ENCODE results near the gene AGBL1. TPM values are rescaled to one million over a fixed set of nuclear protein-coding genes. Genes with fewer than 3 reads are reported as not detected.

The AGBL1 gene
- total and polyA plus RNA-seq, 4 donors = 0.08 to 147 (median 4.7) TPM

DNA sequence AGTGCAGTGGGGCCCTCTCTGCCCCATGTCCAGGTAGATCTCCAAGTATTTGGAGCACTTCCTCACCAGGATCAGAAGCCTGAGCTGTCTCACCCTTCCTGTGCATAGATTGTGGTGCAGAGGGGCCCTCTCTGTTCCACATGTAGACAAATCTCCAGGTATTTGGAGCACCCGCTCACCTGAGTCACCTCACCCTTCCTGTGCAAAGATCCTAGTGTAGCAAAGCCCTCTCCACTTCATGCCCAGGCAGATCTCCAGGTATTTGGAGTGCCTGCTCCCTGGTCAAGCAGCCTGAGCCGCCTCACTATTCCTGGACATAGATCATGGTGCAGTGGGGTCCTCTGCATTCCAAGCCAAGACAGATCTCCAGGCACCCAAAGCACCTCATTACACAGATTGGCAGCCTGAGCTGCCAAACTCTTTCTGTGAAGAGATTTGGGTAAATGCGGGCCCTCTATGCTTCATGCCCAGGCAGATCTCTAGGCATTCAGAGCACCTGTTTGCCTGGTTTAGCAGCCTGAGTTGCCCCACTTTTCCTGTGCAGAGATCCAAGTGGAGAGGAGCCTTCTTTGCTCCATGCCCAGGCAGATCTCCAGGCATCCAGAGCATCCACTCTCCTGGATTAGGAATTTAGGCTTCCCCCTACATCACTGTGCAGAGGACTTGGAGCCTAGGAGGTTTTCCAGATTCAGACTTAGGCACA lies 249.8 kb downstream of the AGBL1 start:
- Histone ChIP-seq H3K36me3 (ENCODE audit: control insufficient read depth in 4 of 4, insufficient read depth in 4 of 4, low read length in 4 of 4) (no peaks in the 10 kb centered on the region), H3K4me3 (no peak overlapping the region), H3K9me3 (ENCODE audit: control insufficient read depth in 4 of 4, insufficient read depth in 3 of 4, low read length in 3 of 4) (peaks cover 0 to 18% (median 6%) of the 10 kb centered on the region in 4 donors), H3K9ac (ENCODE audit: insufficient read depth in 1 of 2, low read length in 2 of 2) (no peak overlapping the region), H3K27me3 (ENCODE audit: control insufficient read depth in 3 of 3, insufficient read depth in 3 of 3, low read length in 2 of 3) (no peaks in the 10 kb centered on the region), H3K4me1 (ENCODE audit: control insufficient read depth in 5 of 5, insufficient read depth in 5 of 5, low read length in 5 of 5) (no peaks in the 10 kb centered on the region), H3K27ac (ENCODE audit: low read depth in 1 of 2, low read length in 1 of 2) (no peak overlapping the region)
- DNase-seq (no peak), ATAC-seq (ENCODE audit: insufficient read depth, low FRiP score) (no peak)
- TF ChIP-seq, protein P1, sequence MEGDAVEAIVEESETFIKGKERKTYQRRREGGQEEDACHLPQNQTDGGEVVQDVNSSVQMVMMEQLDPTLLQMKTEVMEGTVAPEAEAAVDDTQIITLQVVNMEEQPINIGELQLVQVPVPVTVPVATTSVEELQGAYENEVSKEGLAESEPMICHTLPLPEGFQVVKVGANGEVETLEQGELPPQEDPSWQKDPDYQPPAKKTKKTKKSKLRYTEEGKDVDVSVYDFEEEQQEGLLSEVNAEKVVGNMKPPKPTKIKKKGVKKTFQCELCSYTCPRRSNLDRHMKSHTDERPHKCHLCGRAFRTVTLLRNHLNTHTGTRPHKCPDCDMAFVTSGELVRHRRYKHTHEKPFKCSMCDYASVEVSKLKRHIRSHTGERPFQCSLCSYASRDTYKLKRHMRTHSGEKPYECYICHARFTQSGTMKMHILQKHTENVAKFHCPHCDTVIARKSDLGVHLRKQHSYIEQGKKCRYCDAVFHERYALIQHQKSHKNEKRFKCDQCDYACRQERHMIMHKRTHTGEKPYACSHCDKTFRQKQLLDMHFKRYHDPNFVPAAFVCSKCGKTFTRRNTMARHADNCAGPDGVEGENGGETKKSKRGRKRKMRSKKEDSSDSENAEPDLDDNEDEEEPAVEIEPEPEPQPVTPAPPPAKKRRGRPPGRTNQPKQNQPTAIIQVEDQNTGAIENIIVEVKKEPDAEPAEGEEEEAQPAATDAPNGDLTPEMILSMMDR (IDR thresholded peaks at IDR 0.05; ENCODE audit: control extremely low read depth, extremely low read depth) = no peak
- WGBS, 2 donors = 92 to 94% methylated on average over 3 of the region's 3 CpGs

DNA sequence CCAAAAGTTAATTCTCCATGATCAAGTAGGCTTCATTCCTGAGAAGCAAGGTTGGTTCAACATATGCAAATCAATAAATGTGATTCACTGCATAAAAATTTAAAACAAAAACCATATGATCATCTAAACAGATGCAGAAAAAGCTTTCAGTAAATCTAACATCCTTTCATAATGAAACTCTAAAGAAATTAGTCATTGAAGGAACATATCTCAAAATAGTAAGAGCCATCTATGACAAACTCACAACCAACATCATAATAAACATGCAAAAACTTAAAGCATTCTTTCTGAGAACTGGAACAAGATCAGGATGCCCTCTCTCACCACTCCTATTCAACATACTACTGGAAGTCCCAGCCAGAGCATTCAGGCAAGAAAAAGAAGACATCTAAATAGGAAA lies 254.1 kb downstream of the AGBL1 start:
- TF ChIP-seq, protein P1 (IDR thresholded peaks at IDR 0.05; ENCODE audit: control extremely low read depth, extremely low read depth) = no peak
- Histone ChIP-seq H3K27me3 (ENCODE audit: control insufficient read depth in 3 of 3, insufficient read depth in 3 of 3, low read length in 2 of 3) (no peaks in the 10 kb centered on the region), H3K4me3 (no peak overlapping the region), H3K4me1 (ENCODE audit: control insufficient read depth in 5 of 5, insufficient read depth in 5 of 5, low read length in 5 of 5) (no peaks in the 10 kb centered on the region), H3K9ac (ENCODE audit: insufficient read depth in 1 of 2, low read length in 2 of 2) (no peak overlapping the region), H3K9me3 (ENCODE audit: control insufficient read depth in 4 of 4, insufficient read depth in 3 of 4, low read length in 3 of 4) (peaks cover 0 to 14% (median 5%) of the 10 kb centered on the region in 4 donors), H3K36me3 (ENCODE audit: control insufficient read depth in 4 of 4, insufficient read depth in 4 of 4, low read length in 4 of 4) (no peaks in the 10 kb centered on the region), H3K27ac (ENCODE audit: low read depth in 1 of 2, low read length in 1 of 2) (no peak overlapping the region)
- DNase-seq (no peak), ATAC-seq (ENCODE audit: insufficient read depth, low FRiP score) (no peak)

DNA sequence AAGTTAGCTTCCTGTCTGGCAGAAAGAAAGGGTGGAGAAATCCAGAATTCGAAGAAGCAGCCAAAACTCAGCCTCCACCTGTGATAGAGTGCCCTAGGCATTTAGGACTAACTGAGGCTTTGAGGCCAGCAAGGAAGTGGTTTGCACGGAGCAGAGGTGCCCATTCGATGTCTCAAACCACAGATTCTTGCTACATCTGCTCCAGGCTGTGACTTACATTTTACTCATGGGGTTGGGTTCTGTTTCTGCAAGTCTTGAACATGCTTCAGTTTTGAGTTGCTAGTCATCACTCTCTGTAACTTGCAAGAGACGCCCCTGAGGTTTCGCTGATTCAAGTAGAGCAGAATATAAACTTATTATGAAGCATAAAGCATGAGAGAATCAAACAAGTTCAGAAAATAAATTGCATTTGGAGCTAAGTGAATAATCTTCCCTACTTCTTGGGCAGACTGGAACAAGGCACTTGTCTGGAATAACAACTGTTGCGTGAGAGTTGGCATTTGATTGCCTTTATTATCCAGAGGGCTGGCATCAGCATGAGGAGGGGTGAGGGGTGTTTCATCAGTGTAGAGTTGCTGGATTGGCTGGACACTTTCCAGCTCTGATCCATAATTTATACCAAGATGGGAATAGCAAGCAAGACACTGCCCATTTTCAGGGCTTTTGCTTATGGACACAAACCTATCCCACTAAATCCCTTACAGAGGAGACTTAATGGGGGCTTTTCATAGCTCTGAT lies 256.5 kb downstream of the AGBL1 start:
- Histone ChIP-seq H3K9ac (ENCODE audit: insufficient read depth in 1 of 2, low read length in 2 of 2) (no peak overlapping the region), H3K9me3 (ENCODE audit: control insufficient read depth in 4 of 4, insufficient read depth in 3 of 4, low read length in 3 of 4) (peaks cover 0 to 5% (median 0%) of the 10 kb centered on the region in 4 donors), H3K27ac (ENCODE audit: low read depth in 1 of 2, low read length in 1 of 2) (no peak overlapping the region), H3K36me3 (ENCODE audit: control insufficient read depth in 4 of 4, insufficient read depth in 4 of 4, low read length in 4 of 4) (no peaks in the 10 kb centered on the region), H3K27me3 (ENCODE audit: control insufficient read depth in 3 of 3, insufficient read depth in 3 of 3, low read length in 2 of 3) (no peaks in the 10 kb centered on the region), H3K4me3 (no peak overlapping the region), H3K4me1 (ENCODE audit: control insufficient read depth in 5 of 5, insufficient read depth in 5 of 5, low read length in 5 of 5) (no peaks in the 10 kb centered on the region)
- ATAC-seq (ENCODE audit: insufficient read depth, low FRiP score) (no peak), DNase-seq (no peak)
- TF ChIP-seq, protein P1 (IDR thresholded peaks at IDR 0.05; ENCODE audit: control extremely low read depth, extremely low read depth) = no peak
- 69 to 71% methylated on average over 6 of the region's 6 CpGs for WGBS, 2 donors
